ENCODE data around the gene YEATS2.
"Not testable (repeated sequence)": the region's sequence is repeated elsewhere in the genome, so short reads cannot be mapped to it uniquely, and the experiment has no call there.

The YEATS2 gene

DNA sequence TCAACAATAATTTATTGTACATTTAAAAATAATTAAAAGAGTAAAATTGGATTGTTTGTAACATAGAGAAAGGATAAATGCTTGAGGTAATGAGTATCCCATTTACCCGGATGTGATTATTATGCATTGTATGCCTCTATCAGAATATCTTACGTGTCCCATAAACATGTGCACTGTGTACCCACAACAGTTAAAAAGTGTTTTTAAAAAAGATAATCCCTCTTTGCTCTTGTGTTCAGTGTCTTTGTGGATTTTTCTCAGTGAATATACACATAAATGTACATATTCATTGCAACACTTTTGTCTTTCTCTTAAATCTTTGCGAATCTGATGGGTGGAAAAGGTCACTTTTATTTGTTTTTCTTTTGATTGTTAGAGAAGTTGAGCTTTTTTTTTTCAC lies 20.4 kb downstream of the YEATS2 start:
- no peak overlapping the region for H3K4me3 ChIP-seq (ENCODE audit: low read depth in 1 of 2, low read length in 2 of 2)
- H3K9me3 ChIP-seq (ENCODE audit: low read length) = no peaks in the 10 kb centered on the region
- H3K9ac ChIP-seq (ENCODE audit: low read length) = no peak overlapping the region
- peaks cover 26% of the 10 kb centered on the region for H3K36me3 ChIP-seq (ENCODE audit: insufficient read depth, low read length)
- H3K27me3 ChIP-seq (ENCODE audit: control insufficient read depth in 1 of 2, insufficient read depth in 2 of 2, low read length in 2 of 2) = no peaks in the 10 kb centered on the region
- no peaks in the 10 kb centered on the region for H3K4me1 ChIP-seq (ENCODE audit: insufficient read depth, low read length)
- no peak overlapping the region for H3K27ac ChIP-seq (ENCODE audit: low read depth, low read length)

DNA sequence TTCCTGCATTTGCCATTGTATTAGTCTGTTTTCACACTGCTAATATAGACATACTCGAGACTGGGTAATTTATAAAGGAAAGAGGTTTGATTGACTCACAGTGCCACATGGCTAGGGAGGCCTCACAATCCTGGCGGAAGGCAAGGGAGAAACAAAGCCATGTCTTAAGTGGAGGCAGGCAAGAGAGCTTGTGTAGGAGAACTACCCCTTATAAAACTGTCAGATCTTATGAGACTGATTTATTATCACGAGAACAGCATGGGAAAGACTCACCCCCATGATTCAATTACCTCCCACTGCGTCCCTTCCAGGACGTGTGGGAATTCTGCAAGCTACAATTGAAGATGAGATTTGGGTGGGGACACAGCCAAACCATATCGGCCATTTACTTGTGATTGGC lies 27.8 kb downstream of the YEATS2 start:
- no peaks in the 10 kb centered on the region for H3K9me3 ChIP-seq (ENCODE audit: low read length)
- H3K4me3 ChIP-seq (ENCODE audit: low read depth in 1 of 2, low read length in 2 of 2) = no peak overlapping the region
- peaks cover 37% of the 10 kb centered on the region for H3K36me3 ChIP-seq (ENCODE audit: insufficient read depth, low read length)
- no peak overlapping the region for H3K27ac ChIP-seq (ENCODE audit: low read depth, low read length)
- H3K4me1 ChIP-seq (ENCODE audit: insufficient read depth, low read length) = no peaks in the 10 kb centered on the region
- no peak overlapping the region for H3K9ac ChIP-seq (ENCODE audit: low read length)
- no peaks in the 10 kb centered on the region for H3K27me3 ChIP-seq (ENCODE audit: control insufficient read depth in 1 of 2, insufficient read depth in 2 of 2, low read length in 2 of 2)

DNA sequence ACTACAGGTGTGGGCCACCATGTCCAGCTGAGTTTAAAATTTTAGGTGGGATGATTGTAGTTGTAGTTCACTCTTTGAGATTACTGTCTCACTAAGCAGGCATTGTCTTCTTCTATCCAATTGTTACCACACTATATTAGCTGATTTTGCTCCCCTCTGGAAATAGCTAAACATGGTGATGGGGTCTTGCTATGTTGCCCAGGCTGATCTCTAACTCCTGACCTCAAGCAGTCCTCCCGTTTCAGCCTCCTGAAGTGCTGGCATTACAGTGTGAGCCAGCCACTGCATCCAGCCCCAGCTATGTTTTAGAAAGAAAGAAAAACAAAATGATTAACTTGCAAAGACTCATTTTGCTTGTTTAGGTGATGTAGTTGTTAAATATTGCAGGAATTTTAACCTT lies 30.6 kb downstream of the YEATS2 start:
- Histone ChIP-seq H3K4me3 (ENCODE audit: low read depth in 1 of 2, low read length in 2 of 2) (no peak overlapping the region), H3K36me3 (ENCODE audit: insufficient read depth, low read length) (peaks cover 27% of the 10 kb centered on the region), H3K27me3 (ENCODE audit: control insufficient read depth in 1 of 2, insufficient read depth in 2 of 2, low read length in 2 of 2) (no peaks in the 10 kb centered on the region), H3K27ac (ENCODE audit: low read depth, low read length) (no peak overlapping the region), H3K9me3 (ENCODE audit: low read length) (no peaks in the 10 kb centered on the region), H3K4me1 (ENCODE audit: insufficient read depth, low read length) (no peaks in the 10 kb centered on the region), H3K9ac (ENCODE audit: low read length) (no peak overlapping the region)

DNA sequence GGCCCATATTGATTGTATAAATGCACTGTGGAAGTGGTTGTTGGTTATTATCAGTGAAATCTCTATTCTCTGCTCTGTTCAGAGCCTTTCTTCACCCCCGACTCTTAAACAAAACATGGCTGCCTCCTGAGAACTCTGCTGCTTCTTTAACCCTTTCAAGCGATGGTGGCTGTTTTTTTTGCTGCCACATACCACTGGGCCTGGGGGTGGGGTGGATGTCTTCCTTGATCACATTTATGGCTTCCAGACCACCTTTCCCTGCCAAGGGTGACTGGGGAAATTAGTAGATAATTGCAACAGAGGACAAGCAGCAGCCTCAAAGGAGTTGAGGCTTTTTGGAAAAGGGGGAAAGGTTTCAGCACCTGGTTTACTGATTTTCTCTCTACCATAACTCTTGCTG lies 32.8 kb downstream of the YEATS2 start:
- no peaks in the 10 kb centered on the region for H3K27me3 ChIP-seq (ENCODE audit: control insufficient read depth in 1 of 2, insufficient read depth in 2 of 2, low read length in 2 of 2)
- no peak overlapping the region for H3K9ac ChIP-seq (ENCODE audit: low read length)
- no peak overlapping the region for H3K4me3 ChIP-seq (ENCODE audit: low read depth in 1 of 2, low read length in 2 of 2)
- H3K4me1 ChIP-seq (ENCODE audit: insufficient read depth, low read length) = no peaks in the 10 kb centered on the region
- peaks cover 34% of the 10 kb centered on the region for H3K36me3 ChIP-seq (ENCODE audit: insufficient read depth, low read length)
- H3K9me3 ChIP-seq (ENCODE audit: low read length) = no peaks in the 10 kb centered on the region
- H3K27ac ChIP-seq (ENCODE audit: low read depth, low read length) = no peak overlapping the region

DNA sequence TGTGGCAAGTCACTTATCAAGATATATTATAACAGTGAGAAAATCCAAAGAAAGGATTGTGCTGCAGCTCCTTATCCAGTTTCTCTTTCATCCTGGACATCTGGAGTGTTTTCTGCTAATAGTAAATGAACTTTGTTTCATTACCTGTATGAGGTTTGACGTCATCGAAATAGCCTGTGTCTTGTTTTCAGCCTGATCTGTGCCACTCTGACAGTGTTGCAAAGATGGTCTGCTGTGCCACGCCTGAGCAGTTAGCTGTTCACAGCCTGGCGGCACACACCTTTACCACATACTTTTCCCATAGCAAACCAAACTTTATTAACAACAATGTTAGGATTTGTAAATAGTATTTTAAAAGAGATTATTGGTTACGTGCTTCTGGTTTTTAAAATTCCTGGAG lies 34.0 kb downstream of the YEATS2 start:
- Histone ChIP-seq H3K4me3 (ENCODE audit: low read depth in 1 of 2, low read length in 2 of 2) (no peak overlapping the region), H3K36me3 (ENCODE audit: insufficient read depth, low read length) (peaks cover 39% of the 10 kb centered on the region), H3K27ac (ENCODE audit: low read depth, low read length) (no peak overlapping the region)

DNA sequence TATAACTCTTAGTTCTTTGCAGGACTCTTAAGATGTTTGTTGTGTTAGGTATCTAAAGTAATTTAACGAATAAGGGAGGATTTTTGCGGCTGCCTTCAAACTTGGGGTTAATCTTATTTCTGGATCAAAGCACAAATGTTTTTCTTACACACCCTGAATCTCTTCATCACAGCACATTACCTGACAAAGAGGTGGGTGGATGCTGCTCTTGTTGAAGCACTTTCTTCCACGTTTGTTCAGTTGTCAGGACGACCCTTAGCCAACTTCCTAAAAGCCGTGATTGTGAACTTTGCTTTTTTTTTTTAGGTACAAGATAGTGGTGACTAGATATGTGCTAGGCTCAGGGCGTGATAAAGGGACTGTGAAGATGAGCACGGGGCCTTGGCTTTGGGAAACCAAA lies 36.0 kb downstream of the YEATS2 start:
- Histone ChIP-seq H3K36me3 (ENCODE audit: insufficient read depth, low read length) (peaks cover 38% of the 10 kb centered on the region), H3K27me3 (ENCODE audit: control insufficient read depth in 1 of 2, insufficient read depth in 2 of 2, low read length in 2 of 2) (no peaks in the 10 kb centered on the region)

More for the DNA sequence above, 34.0 kb downstream of the YEATS2 start:
- H3K9me3 ChIP-seq (ENCODE audit: low read length) = no peaks in the 10 kb centered on the region
- no peaks in the 10 kb centered on the region for H3K27me3 ChIP-seq (ENCODE audit: control insufficient read depth in 1 of 2, insufficient read depth in 2 of 2, low read length in 2 of 2)
- H3K4me1 ChIP-seq (ENCODE audit: insufficient read depth, low read length) = no peaks in the 10 kb centered on the region
- H3K9ac ChIP-seq (ENCODE audit: low read length) = no peak overlapping the region

DNA sequence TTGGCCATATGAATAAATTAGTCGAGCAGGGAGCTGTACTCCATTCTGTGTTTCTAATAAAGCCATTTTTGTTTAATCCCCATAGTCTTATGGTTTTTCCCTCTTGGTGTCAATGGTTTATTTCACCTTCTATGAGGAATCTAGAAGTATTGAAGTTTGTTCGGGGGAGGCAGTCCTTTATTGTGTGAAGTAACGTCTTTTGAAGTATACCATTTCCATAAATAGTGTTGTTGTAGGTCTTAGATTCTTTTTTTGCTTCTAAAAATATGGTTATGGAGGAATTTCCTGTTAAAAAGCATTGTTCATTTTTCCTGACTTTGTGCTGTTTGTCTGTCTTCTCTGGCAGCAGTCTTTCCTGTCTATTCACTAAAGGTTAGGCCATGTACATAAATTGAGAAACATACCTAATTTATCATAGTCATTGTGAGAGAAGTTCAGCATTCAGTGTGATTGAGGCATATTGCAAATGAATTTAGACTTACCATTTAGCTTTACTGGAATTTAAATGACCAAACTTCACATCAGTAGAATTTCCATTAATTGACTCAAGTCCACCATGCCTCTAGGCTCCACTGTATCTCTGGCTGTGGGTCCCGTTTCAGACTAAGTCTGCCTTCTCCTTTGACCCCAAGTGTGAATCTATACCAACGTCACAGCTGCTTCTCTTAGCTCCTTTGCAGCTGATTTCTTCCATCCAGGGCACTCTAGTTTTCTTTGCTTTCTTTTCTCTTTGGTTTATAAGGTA lies 37.3 kb downstream of the YEATS2 start:
- no peaks in the 10 kb centered on the region for H3K9me3 ChIP-seq (ENCODE audit: low read length)
- peaks cover 36% of the 10 kb centered on the region for H3K36me3 ChIP-seq (ENCODE audit: insufficient read depth, low read length)
- no peak overlapping the region for H3K27ac ChIP-seq (ENCODE audit: low read depth, low read length)
- no peaks in the 10 kb centered on the region for H3K4me1 ChIP-seq (ENCODE audit: insufficient read depth, low read length)
- no peaks in the 10 kb centered on the region for H3K27me3 ChIP-seq (ENCODE audit: control insufficient read depth in 1 of 2, insufficient read depth in 2 of 2, low read length in 2 of 2)
- no peak overlapping the region for H3K9ac ChIP-seq (ENCODE audit: low read length)
- H3K4me3 ChIP-seq (ENCODE audit: low read depth in 1 of 2, low read length in 2 of 2) = no peak overlapping the region

More for the DNA sequence above, 36.0 kb downstream of the YEATS2 start:
- Histone ChIP-seq H3K27ac (ENCODE audit: low read depth, low read length) (no peak overlapping the region), H3K9me3 (ENCODE audit: low read length) (no peaks in the 10 kb centered on the region), H3K9ac (ENCODE audit: low read length) (no peak overlapping the region), H3K4me3 (ENCODE audit: low read depth in 1 of 2, low read length in 2 of 2) (no peak overlapping the region), H3K4me1 (ENCODE audit: insufficient read depth, low read length) (no peaks in the 10 kb centered on the region)

DNA sequence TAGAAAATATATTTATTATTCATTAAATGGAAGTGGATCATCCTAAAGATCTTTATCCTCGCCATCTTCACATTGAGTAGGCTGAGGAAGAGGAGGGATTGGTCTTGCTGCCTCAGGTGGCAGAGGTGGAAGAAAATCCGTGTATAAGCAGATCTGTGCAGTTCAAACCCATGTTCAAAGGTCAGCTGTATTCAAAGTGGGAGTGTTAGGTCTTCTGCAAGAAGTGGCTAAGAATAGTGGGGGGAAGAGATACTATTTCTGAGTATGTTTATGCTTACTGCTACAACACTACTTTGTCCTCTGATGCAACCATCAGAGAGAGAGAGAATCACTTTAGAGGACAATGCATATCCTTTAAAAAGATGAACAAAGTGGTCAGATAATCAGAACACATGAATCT lies 39.5 kb downstream of the YEATS2 start:
- no peaks in the 10 kb centered on the region for H3K9me3 ChIP-seq (ENCODE audit: low read length)
- no peak overlapping the region for H3K9ac ChIP-seq (ENCODE audit: low read length)
- peaks cover 36% of the 10 kb centered on the region for H3K36me3 ChIP-seq (ENCODE audit: insufficient read depth, low read length)

DNA sequence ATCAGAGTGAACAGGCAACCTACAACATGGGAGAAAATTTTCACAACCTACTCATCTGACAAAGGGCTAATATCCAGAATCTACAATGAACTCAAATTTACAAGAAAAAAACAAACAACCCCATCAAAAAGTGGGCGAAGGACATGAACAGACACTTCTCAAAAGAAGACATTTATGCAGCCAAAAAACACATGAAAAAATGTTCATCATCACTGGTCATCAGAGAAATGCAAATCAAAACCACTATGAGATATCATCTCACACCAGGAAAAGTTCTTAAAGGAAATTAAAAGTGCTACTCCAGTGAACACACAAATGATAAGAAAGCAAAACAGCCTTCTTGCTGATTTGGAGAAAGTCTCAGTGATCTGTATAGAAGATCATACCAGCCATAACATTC lies 42.6 kb downstream of the YEATS2 start:
- H3K9me3 ChIP-seq (ENCODE audit: low read length); H3K4me3 ChIP-seq (ENCODE audit: low read depth in 1 of 2, low read length in 2 of 2); H3K4me1 ChIP-seq (ENCODE audit: insufficient read depth, low read length); H3K27me3 ChIP-seq (ENCODE audit: control insufficient read depth in 1 of 2, insufficient read depth in 2 of 2, low read length in 2 of 2); H3K27ac ChIP-seq (ENCODE audit: low read depth, low read length); H3K9ac ChIP-seq (ENCODE audit: low read length): not testable (repeated sequence)
- H3K36me3 ChIP-seq (ENCODE audit: insufficient read depth, low read length) = peaks cover 18% of the 10 kb centered on the region

More for the DNA sequence above, 39.5 kb downstream of the YEATS2 start:
- no peaks in the 10 kb centered on the region for H3K4me1 ChIP-seq (ENCODE audit: insufficient read depth, low read length)
- H3K4me3 ChIP-seq (ENCODE audit: low read depth in 1 of 2, low read length in 2 of 2) = no peak overlapping the region
- H3K27me3 ChIP-seq (ENCODE audit: control insufficient read depth in 1 of 2, insufficient read depth in 2 of 2, low read length in 2 of 2) = no peaks in the 10 kb centered on the region
- H3K27ac ChIP-seq (ENCODE audit: low read depth, low read length) = no peak overlapping the region

DNA sequence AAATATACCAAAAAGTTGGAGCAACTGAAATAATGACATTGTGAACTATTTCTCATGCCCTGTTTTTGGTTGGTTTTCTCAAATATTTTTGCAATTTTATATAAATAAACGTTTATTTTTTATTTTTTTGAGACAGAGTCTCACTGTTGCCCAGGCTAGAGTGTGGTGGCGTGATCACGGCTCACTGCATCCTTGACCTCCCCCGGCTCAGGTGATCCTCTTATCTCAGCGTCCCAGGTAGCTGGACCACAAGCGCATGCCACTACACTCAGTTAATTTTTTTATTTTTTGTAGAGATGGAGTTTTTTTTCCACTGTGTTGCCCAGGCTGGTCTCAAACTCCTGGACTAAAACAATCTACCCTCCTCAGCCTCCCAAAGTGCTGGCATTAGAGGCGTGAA lies 45.6 kb downstream of the YEATS2 start:
- H3K36me3 ChIP-seq (ENCODE audit: insufficient read depth, low read length) = no peaks in the 10 kb centered on the region
- no peak overlapping the region for H3K4me3 ChIP-seq (ENCODE audit: low read depth in 1 of 2, low read length in 2 of 2)
- no peak overlapping the region for H3K9ac ChIP-seq (ENCODE audit: low read length)
- no peak overlapping the region for H3K27ac ChIP-seq (ENCODE audit: low read depth, low read length)
- H3K27me3 ChIP-seq (ENCODE audit: control insufficient read depth in 1 of 2, insufficient read depth in 2 of 2, low read length in 2 of 2) = no peaks in the 10 kb centered on the region
- no peaks in the 10 kb centered on the region for H3K9me3 ChIP-seq (ENCODE audit: low read length)
- H3K4me1 ChIP-seq (ENCODE audit: insufficient read depth, low read length) = no peaks in the 10 kb centered on the region

DNA sequence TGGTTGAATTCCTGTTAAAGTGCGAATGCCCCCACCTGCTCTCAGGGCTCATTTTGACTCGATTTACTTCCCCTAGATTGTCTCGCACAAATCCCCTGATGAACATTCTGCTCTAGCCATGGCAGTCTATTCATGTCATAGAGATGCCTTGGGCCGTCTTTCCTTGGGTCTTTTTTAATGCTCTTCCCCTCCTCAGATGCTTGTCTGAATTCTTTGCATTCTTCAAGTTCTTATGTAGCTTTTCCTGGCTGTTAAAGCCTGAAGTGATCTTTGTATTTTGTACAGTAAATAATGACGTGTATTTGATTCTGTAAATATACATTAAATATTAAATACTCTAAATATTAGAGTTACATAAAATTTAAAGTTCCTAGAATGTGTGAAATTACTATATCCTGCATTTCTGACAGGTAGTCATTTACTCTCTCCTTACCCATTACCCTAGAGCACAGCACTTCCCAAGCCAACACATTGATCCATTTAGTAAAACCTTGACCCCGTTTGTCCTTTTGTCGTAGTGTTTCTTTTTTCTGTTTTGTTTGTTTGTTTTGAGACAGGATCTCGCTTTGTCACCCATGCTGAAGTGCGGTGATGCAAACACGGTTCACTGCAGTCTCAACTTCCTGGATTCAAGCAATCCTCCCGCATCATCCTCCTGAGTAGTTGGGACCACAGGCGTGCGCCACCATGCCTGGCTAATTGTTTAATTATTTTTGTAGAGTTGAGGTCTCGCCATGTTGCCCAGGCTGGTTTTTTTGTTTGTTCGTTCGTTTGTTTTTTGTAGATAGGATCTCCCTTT lies 47.9 kb downstream of the YEATS2 start:
- no peaks in the 10 kb centered on the region for H3K36me3 ChIP-seq (ENCODE audit: insufficient read depth, low read length)
- no peak overlapping the region for H3K27ac ChIP-seq (ENCODE audit: low read depth, low read length)
- no peak overlapping the region for H3K9ac ChIP-seq (ENCODE audit: low read length)
- H3K9me3 ChIP-seq (ENCODE audit: low read length) = no peaks in the 10 kb centered on the region
- no peak overlapping the region for H3K4me3 ChIP-seq (ENCODE audit: low read depth in 1 of 2, low read length in 2 of 2)
- H3K4me1 ChIP-seq (ENCODE audit: insufficient read depth, low read length) = no peaks in the 10 kb centered on the region
- H3K27me3 ChIP-seq (ENCODE audit: control insufficient read depth in 1 of 2, insufficient read depth in 2 of 2, low read length in 2 of 2) = no peaks in the 10 kb centered on the region
